ENCODE data around the gene AIP. TPM values are rescaled to one million over a fixed set of nuclear protein-coding genes. Genes with fewer than 3 reads are reported as not detected.
"Not testable (repeated sequence)": the region's sequence is repeated elsewhere in the genome, so short reads cannot be mapped to it uniquely, and the experiment has no call there.

AIP gene
- total RNA-seq, 1 donor from 2014 or later, result 84.5 TPM

GRCh38 chr11:67484847-67485311 is 2.1 kb downstream of the AIP start:
- Histone ChIP-seq H3K4me3 (ENCODE audit: low read length in 3 of 3) (peak overlapping the region in 1 of 3 donors; percentile 6), H3K9ac (ENCODE audit: low read depth in 1 of 3, low read length in 3 of 3) (peak overlapping the region in 2 of 3 donors; percentile 12 to 50), H3K9me3 (ENCODE audit: control insufficient read depth in 3 of 3, low read length in 3 of 3) (no peaks in the 10 kb centered on the region), H3K27me3 (ENCODE audit: control insufficient read depth in 3 of 3, insufficient read depth in 3 of 3, low read length in 3 of 3) (no peaks in the 10 kb centered on the region), H3K27ac (ENCODE audit: low read depth, low read length) (no peak overlapping the region), H3K4me1 (ENCODE audit: control insufficient read depth in 3 of 3, insufficient read depth in 3 of 3, low read length in 3 of 3) (peaks cover 17 to 30% (median 18%) of the 10 kb centered on the region in 3 donors), H3K36me3 (ENCODE audit: control insufficient read depth in 3 of 3, insufficient read depth in 3 of 3, low read length in 3 of 3) (peaks cover 13 to 19% (median 18%) of the 10 kb centered on the region in 3 donors)

GRCh38 chr11:67485873-67486361 is 3.1 kb downstream of the AIP start:
- H3K4me3 ChIP-seq (ENCODE audit: low read length in 3 of 3); H3K9me3 ChIP-seq (ENCODE audit: control insufficient read depth in 3 of 3, low read length in 3 of 3); H3K27me3 ChIP-seq (ENCODE audit: control insufficient read depth in 3 of 3, insufficient read depth in 3 of 3, low read length in 3 of 3); H3K9ac ChIP-seq (ENCODE audit: low read depth in 1 of 3, low read length in 3 of 3); H3K27ac ChIP-seq (ENCODE audit: low read depth, low read length): not testable (repeated sequence)
- Histone ChIP-seq H3K4me1 (ENCODE audit: control insufficient read depth in 3 of 3, insufficient read depth in 3 of 3, low read length in 3 of 3) (peaks cover 17 to 30% (median 18%) of the 10 kb centered on the region in 3 donors), H3K36me3 (ENCODE audit: control insufficient read depth in 3 of 3, insufficient read depth in 3 of 3, low read length in 3 of 3) (peaks cover 17 to 25% (median 20%) of the 10 kb centered on the region in 3 donors)

GRCh38 chr11:67486481-67487195 is 3.8 kb downstream of the AIP start:
- Histone ChIP-seq H3K4me3 (ENCODE audit: low read length in 3 of 3) (no peak overlapping the region), H3K27ac (ENCODE audit: low read depth, low read length) (no peak overlapping the region), H3K9ac (ENCODE audit: low read depth in 1 of 3, low read length in 3 of 3) (no peak overlapping the region), H3K27me3 (ENCODE audit: control insufficient read depth in 3 of 3, insufficient read depth in 3 of 3, low read length in 3 of 3) (no peaks in the 10 kb centered on the region), H3K9me3 (ENCODE audit: control insufficient read depth in 3 of 3, low read length in 3 of 3) (no peaks in the 10 kb centered on the region), H3K4me1 (ENCODE audit: control insufficient read depth in 3 of 3, insufficient read depth in 3 of 3, low read length in 3 of 3) (peaks cover 17 to 30% (median 18%) of the 10 kb centered on the region in 3 donors), H3K36me3 (ENCODE audit: control insufficient read depth in 3 of 3, insufficient read depth in 3 of 3, low read length in 3 of 3) (peaks cover 17 to 25% (median 25%) of the 10 kb centered on the region in 3 donors)

- H3K4me3 ChIP-seq (ENCODE audit: low read length in 3 of 3), result no peak overlapping the region
- no peaks in the 10 kb centered on the region for H3K9me3 ChIP-seq (ENCODE audit: control insufficient read depth in 3 of 3, low read length in 3 of 3)
- no peaks in the 10 kb centered on the region for H3K27me3 ChIP-seq (ENCODE audit: control insufficient read depth in 3 of 3, insufficient read depth in 3 of 3, low read length in 3 of 3)
- H3K9ac ChIP-seq (ENCODE audit: low read depth in 1 of 3, low read length in 3 of 3), result no peak overlapping the region
- peaks cover 20 to 30% (median 29%) of the 10 kb centered on the region in 3 donors for H3K36me3 ChIP-seq (ENCODE audit: control insufficient read depth in 3 of 3, insufficient read depth in 3 of 3, low read length in 3 of 3)
- H3K4me1 ChIP-seq (ENCODE audit: control insufficient read depth in 3 of 3, insufficient read depth in 3 of 3, low read length in 3 of 3), result peaks cover 4 to 16% (median 6%) of the 10 kb centered on the region in 3 donors
- H3K27ac ChIP-seq (ENCODE audit: low read depth, low read length), result no peak overlapping the region
Observed at GRCh38 chr11:67489203-67489884, 6.5 kb downstream of the AIP start.

- H3K4me3 ChIP-seq (ENCODE audit: low read length in 3 of 3), result no peak overlapping the region
- no peak overlapping the region for H3K27ac ChIP-seq (ENCODE audit: low read depth, low read length)
- H3K27me3 ChIP-seq (ENCODE audit: control insufficient read depth in 3 of 3, insufficient read depth in 3 of 3, low read length in 3 of 3), result no peaks in the 10 kb centered on the region
- no peaks in the 10 kb centered on the region for H3K9me3 ChIP-seq (ENCODE audit: control insufficient read depth in 3 of 3, low read length in 3 of 3)
- H3K36me3 ChIP-seq (ENCODE audit: control insufficient read depth in 3 of 3, insufficient read depth in 3 of 3, low read length in 3 of 3), result peaks cover 20 to 30% (median 29%) of the 10 kb centered on the region in 3 donors
- no peak overlapping the region for H3K9ac ChIP-seq (ENCODE audit: low read depth in 1 of 3, low read length in 3 of 3)
- peaks cover 0 to 9% (median 0%) of the 10 kb centered on the region in 3 donors for H3K4me1 ChIP-seq (ENCODE audit: control insufficient read depth in 3 of 3, insufficient read depth in 3 of 3, low read length in 3 of 3)
Observed at GRCh38 chr11:67489885-67490726, 7.3 kb downstream of the AIP start.

GRCh38 chr11:67490727-67491065 is 7.9 kb downstream of the AIP start:
- no peak overlapping the region for H3K27ac ChIP-seq (ENCODE audit: low read depth, low read length)
- peaks cover 20 to 30% (median 29%) of the 10 kb centered on the region in 3 donors for H3K36me3 ChIP-seq (ENCODE audit: control insufficient read depth in 3 of 3, insufficient read depth in 3 of 3, low read length in 3 of 3)
- H3K9ac ChIP-seq (ENCODE audit: low read depth in 1 of 3, low read length in 3 of 3), result no peak overlapping the region
- H3K9me3 ChIP-seq (ENCODE audit: control insufficient read depth in 3 of 3, low read length in 3 of 3), result no peaks in the 10 kb centered on the region
- peaks cover 0 to 9% (median 0%) of the 10 kb centered on the region in 3 donors for H3K4me1 ChIP-seq (ENCODE audit: control insufficient read depth in 3 of 3, insufficient read depth in 3 of 3, low read length in 3 of 3)
- no peak overlapping the region for H3K4me3 ChIP-seq (ENCODE audit: low read length in 3 of 3)
- no peaks in the 10 kb centered on the region for H3K27me3 ChIP-seq (ENCODE audit: control insufficient read depth in 3 of 3, insufficient read depth in 3 of 3, low read length in 3 of 3)

GRCh38 chr11:67491276-67492068 is 8.6 kb downstream of the AIP start:
- no peak overlapping the region for H3K27ac ChIP-seq (ENCODE audit: low read depth, low read length)
- peaks cover 21 to 30% (median 29%) of the 10 kb centered on the region in 3 donors for H3K36me3 ChIP-seq (ENCODE audit: control insufficient read depth in 3 of 3, insufficient read depth in 3 of 3, low read length in 3 of 3)
- no peak overlapping the region for H3K9ac ChIP-seq (ENCODE audit: low read depth in 1 of 3, low read length in 3 of 3)
- no peaks in the 10 kb centered on the region for H3K9me3 ChIP-seq (ENCODE audit: control insufficient read depth in 3 of 3, low read length in 3 of 3)
- no peaks in the 10 kb centered on the region for H3K27me3 ChIP-seq (ENCODE audit: control insufficient read depth in 3 of 3, insufficient read depth in 3 of 3, low read length in 3 of 3)
- H3K4me3 ChIP-seq (ENCODE audit: low read length in 3 of 3), result no peak overlapping the region
- H3K4me1 ChIP-seq (ENCODE audit: control insufficient read depth in 3 of 3, insufficient read depth in 3 of 3, low read length in 3 of 3), result peaks cover 0 to 4% (median 0%) of the 10 kb centered on the region in 3 donors

- peaks cover 16 to 27% (median 26%) of the 10 kb centered on the region in 3 donors for H3K36me3 ChIP-seq (ENCODE audit: control insufficient read depth in 3 of 3, insufficient read depth in 3 of 3, low read length in 3 of 3)
- H3K27me3 ChIP-seq (ENCODE audit: control insufficient read depth in 3 of 3, insufficient read depth in 3 of 3, low read length in 3 of 3), result no peaks in the 10 kb centered on the region
Observed at GRCh38 chr11:67492069-67492727, 9.4 kb downstream of the AIP start.

More at GRCh38 chr11:67492069-67492727, 9.4 kb downstream of the AIP start:
- Histone ChIP-seq H3K4me3 (ENCODE audit: low read length in 3 of 3) (no peak overlapping the region), H3K27ac (ENCODE audit: low read depth, low read length) (no peak overlapping the region), H3K9ac (ENCODE audit: low read depth in 1 of 3, low read length in 3 of 3) (no peak overlapping the region), H3K9me3 (ENCODE audit: control insufficient read depth in 3 of 3, low read length in 3 of 3) (no peaks in the 10 kb centered on the region), H3K4me1 (ENCODE audit: control insufficient read depth in 3 of 3, insufficient read depth in 3 of 3, low read length in 3 of 3) (peaks cover 0 to 4% (median 0%) of the 10 kb centered on the region in 3 donors)
